DND-41 (cell line): ENCODE data around the gene HMCN1.

ENCODE experiments used
- ATAC-seq: fragments of 200-7000 bp; cut with Tn5 transposase; 3 replicates; pipeline ENCODE4 v1.9.1; 2021; ENCODE audit warnings: low read depth; ENCODE audit not compliant: insufficient read depth
- DNase-seq: peaks from one replicate; pipeline ENCODE4 v3.0.0-alpha.2; 2020
- H2AFZ ChIP-seq: 2 replicates; pipeline ENCODE4 v1.6.0; 2012; ENCODE audit warnings: low read depth, low read length
- H3K27ac ChIP-seq: 2 replicates; pipeline ENCODE4 v1.5.1; 2012; ENCODE audit warnings: low read length, inconsistent platforms
- H3K27me3 ChIP-seq: fragments of 200-600 bp; sonication (generic); 2 replicates; pipeline ENCODE4 v1.6.0; 2012; ENCODE audit warnings: low read length, mild to moderate bottlenecking, inconsistent platforms; ENCODE audit not compliant: insufficient read depth, poor library complexity
- H3K36me3 ChIP-seq: 2 replicates; pipeline ENCODE4 v1.5.1; 2012; ENCODE audit warnings: low read length, inconsistent platforms; ENCODE audit not compliant: insufficient read depth
- H3K4me1 ChIP-seq: 2 replicates; pipeline ENCODE4 v1.5.1; 2012; ENCODE audit warnings: mild to moderate bottlenecking, low read length; ENCODE audit not compliant: insufficient read depth
- H3K4me2 ChIP-seq: 2 replicates; pipeline ENCODE4 v1.6.0; 2012; ENCODE audit warnings: mild to moderate bottlenecking, moderate library complexity, low read length, inconsistent platforms; ENCODE audit not compliant: insufficient read depth
- H3K4me3 ChIP-seq, 2 experiments: fragments of 200-600 bp in 1 of 2; shearing (Covaris generic) in 1 of 2; 2 replicates each; pipeline ENCODE4 v1.5.1; 2012 to 2016; ENCODE audit warnings: inconsistent platforms in 2 of 2, low read length in 2 of 2, mild to moderate bottlenecking in 2 of 2, low read depth in 1 of 2, moderate library complexity in 1 of 2
- H3K79me2 ChIP-seq: 2 replicates; pipeline ENCODE4 v1.6.0; 2012; ENCODE audit warnings: low read length, inconsistent platforms; ENCODE audit not compliant: insufficient read depth
- H3K9ac ChIP-seq: 2 replicates; pipeline ENCODE4 v1.6.0; 2012; ENCODE audit warnings: low read depth, mild to moderate bottlenecking, inconsistent platforms, low read length, moderate library complexity
- H3K9me3 ChIP-seq: 2 replicates; pipeline ENCODE4 v1.5.1; 2012; ENCODE audit warnings: low read length, moderate library complexity, mild to moderate bottlenecking, inconsistent platforms; ENCODE audit not compliant: insufficient read depth, severe bottlenecking
- H4K20me1 ChIP-seq: 2 replicates; pipeline ENCODE4 v1.6.0; 2012; ENCODE audit warnings: low read length; ENCODE audit not compliant: insufficient read depth
- CTCF ChIP-seq: IDR thresholded peaks from 2 replicates; pipeline ENCODE4 v1.5.1; 2012; ENCODE audit warnings: borderline replicate concordance, low read length, moderate library complexity, mild to moderate bottlenecking; ENCODE audit not compliant: poor library complexity, severe bottlenecking; ENCODE audit errors: extremely low read depth
- EZH2 ChIP-seq: IDR thresholded peaks from 3 replicates; pipeline ENCODE4 v1.6.1; 2012; ENCODE audit warnings: borderline replicate concordance, low read depth, mild to moderate bottlenecking, moderate library complexity, low read length, inconsistent platforms; ENCODE audit not compliant: severe bottlenecking

The HMCN1 gene

DNA sequence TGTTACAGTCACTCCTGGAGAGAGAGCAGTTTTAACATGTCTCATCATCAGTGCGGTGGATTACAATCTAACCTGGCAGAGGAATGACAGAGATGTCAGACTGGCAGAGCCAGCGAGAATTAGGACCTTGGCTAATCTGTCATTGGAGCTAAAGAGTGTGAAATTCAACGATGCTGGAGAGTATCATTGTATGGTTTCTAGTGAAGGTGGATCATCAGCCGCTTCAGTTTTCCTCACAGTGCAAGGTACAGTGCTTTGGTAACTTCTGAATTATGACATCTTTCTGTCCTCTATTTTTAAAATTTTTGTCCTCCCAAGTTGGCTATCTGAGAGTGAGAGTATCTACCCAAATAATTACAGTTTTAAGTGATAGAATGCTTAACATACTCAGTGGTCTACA, 199.4 kb downstream of the HMCN1 start:
- Histone ChIP-seq H3K4me2 (no peak overlapping the region), H3K36me3 (no peaks in the 10 kb centered on the region), H3K27ac (no peak overlapping the region), H3K9ac (no peak overlapping the region), H3K27me3 (no peaks in the 10 kb centered on the region), H3K9me3 (no peaks in the 10 kb centered on the region), H3K4me3 (no peak overlapping the region), H4K20me1 (no peaks in the 10 kb centered on the region), H3K79me2 (no peaks in the 10 kb centered on the region), H3K4me1 (no peaks in the 10 kb centered on the region), H2AFZ (no peak overlapping the region)
- TF ChIP-seq EZH2, result no peak
- TF ChIP-seq CTCF, result no peak
- no peak for ATAC-seq
- no peak for DNase-seq

GRCh38 chr1:185934476-185935189, 200.4 kb downstream of the HMCN1 start:
- H3K9ac ChIP-seq, result no peak overlapping the region
- no peak for DNase-seq

DNA sequence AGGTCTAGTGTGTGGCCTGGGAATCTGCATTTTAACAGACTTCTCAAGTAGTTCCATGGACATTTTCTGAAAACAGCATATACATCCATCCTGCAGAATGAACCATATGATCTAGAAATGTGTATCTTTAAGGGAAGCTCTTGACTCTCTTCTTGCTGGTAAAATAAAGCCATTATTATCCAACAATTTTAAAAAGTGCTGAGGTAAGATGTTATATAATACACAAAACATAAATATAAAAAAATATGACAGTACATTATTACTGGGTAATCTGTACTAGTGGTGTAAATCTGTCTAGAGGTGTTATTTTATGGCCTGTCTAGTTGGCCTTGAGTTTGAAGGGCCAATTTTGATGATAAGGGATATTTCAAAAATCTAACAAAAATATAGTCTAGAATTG, 201.2 kb downstream of the HMCN1 start:
- Histone ChIP-seq H4K20me1 (no peaks in the 10 kb centered on the region), H2AFZ (no peak overlapping the region), H3K4me2 (no peak overlapping the region), H3K9ac (no peak overlapping the region), H3K27ac (no peak overlapping the region), H3K79me2 (no peaks in the 10 kb centered on the region), H3K36me3 (no peaks in the 10 kb centered on the region), H3K27me3 (no peaks in the 10 kb centered on the region), H3K4me3 (no peak overlapping the region), H3K4me1 (no peaks in the 10 kb centered on the region), H3K9me3 (no peaks in the 10 kb centered on the region)
- no peak for DNase-seq
- no peak for ATAC-seq
- TF ChIP-seq EZH2, result no peak
- TF ChIP-seq CTCF, result no peak

More at GRCh38 chr1:185934476-185935189, 200.4 kb downstream of the HMCN1 start:
- Histone ChIP-seq H3K9me3 (no peaks in the 10 kb centered on the region), H3K36me3 (no peaks in the 10 kb centered on the region), H3K27ac (no peak overlapping the region), H3K79me2 (no peaks in the 10 kb centered on the region), H4K20me1 (no peaks in the 10 kb centered on the region), H3K4me2 (no peak overlapping the region), H3K4me1 (no peaks in the 10 kb centered on the region), H2AFZ (no peak overlapping the region), H3K4me3 (no peak overlapping the region), H3K27me3 (no peaks in the 10 kb centered on the region)
- no peak; the same call in 2 of the 3 replicates for ATAC-seq
- no peak for TF ChIP-seq EZH2
- TF ChIP-seq CTCF, result no peak

GRCh38 chr1:185936641-185937040, 202.4 kb downstream of the HMCN1 start:
- Histone ChIP-seq H3K9me3 (no peaks in the 10 kb centered on the region), H2AFZ (no peak overlapping the region), H3K79me2 (no peaks in the 10 kb centered on the region), H3K4me1 (no peaks in the 10 kb centered on the region), H3K4me3 (no peak overlapping the region), H3K27ac (no peak overlapping the region), H3K4me2 (no peak overlapping the region), H3K9ac (no peak overlapping the region), H3K27me3 (no peaks in the 10 kb centered on the region), H3K36me3 (no peaks in the 10 kb centered on the region), H4K20me1 (no peaks in the 10 kb centered on the region)
- ATAC-seq (no peak), DNase-seq (no peak)
- TF ChIP-seq EZH2 (no peak), CTCF (no peak)
